ENCODE data around the gene RALGAPA2.

The RALGAPA2 gene

GRCh38 chr20:20568604-20569205 is 143.7 kb downstream of the RALGAPA2 start:
- no peaks in the 10 kb centered on the region for H3K27me3 ChIP-seq (ENCODE audit: control insufficient read depth in 2 of 2, insufficient read depth in 2 of 2, low read length in 2 of 2)
- no peaks in the 10 kb centered on the region for H3K9me3 ChIP-seq (ENCODE audit: control insufficient read depth in 2 of 2, low read length in 2 of 2)
- H3K9ac ChIP-seq (ENCODE audit: low read depth in 1 of 2, low read length in 2 of 2): no peak overlapping the region
- H3K4me3 ChIP-seq (ENCODE audit: low read length in 2 of 2): no peak overlapping the region
- no peaks in the 10 kb centered on the region for H3K4me1 ChIP-seq (ENCODE audit: control insufficient read depth in 2 of 2, insufficient read depth in 2 of 2, low read length in 2 of 2)
- peaks cover 21 to 32% of the 10 kb centered on the region in 2 donors for H3K36me3 ChIP-seq (ENCODE audit: control insufficient read depth in 2 of 2, insufficient read depth in 2 of 2, low read length in 2 of 2)
- no peak overlapping the region for H3K27ac ChIP-seq (ENCODE audit: low read depth in 2 of 2, low read length in 2 of 2)

- H3K27me3 ChIP-seq (ENCODE audit: control insufficient read depth in 2 of 2, insufficient read depth in 2 of 2, low read length in 2 of 2): no peaks in the 10 kb centered on the region
- H3K4me3 ChIP-seq (ENCODE audit: low read length in 2 of 2): no peak overlapping the region
- H3K27ac ChIP-seq (ENCODE audit: low read depth in 2 of 2, low read length in 2 of 2): no peak overlapping the region
- peaks cover 13 to 22% of the 10 kb centered on the region in 2 donors for H3K36me3 ChIP-seq (ENCODE audit: control insufficient read depth in 2 of 2, insufficient read depth in 2 of 2, low read length in 2 of 2)
- no peak overlapping the region for H3K9ac ChIP-seq (ENCODE audit: low read depth in 1 of 2, low read length in 2 of 2)
- H3K4me1 ChIP-seq (ENCODE audit: control insufficient read depth in 2 of 2, insufficient read depth in 2 of 2, low read length in 2 of 2): no peaks in the 10 kb centered on the region
- H3K9me3 ChIP-seq (ENCODE audit: control insufficient read depth in 2 of 2, low read length in 2 of 2): no peaks in the 10 kb centered on the region
Observed at GRCh38 chr20:20567712-20568111, 144.7 kb downstream of the RALGAPA2 start.

GRCh38 chr20:20566516-20566915 is 145.9 kb downstream of the RALGAPA2 start:
- no peaks in the 10 kb centered on the region for H3K4me1 ChIP-seq (ENCODE audit: control insufficient read depth in 2 of 2, insufficient read depth in 2 of 2, low read length in 2 of 2)
- H3K4me3 ChIP-seq (ENCODE audit: low read length in 2 of 2): no peak overlapping the region
- no peak overlapping the region for H3K27ac ChIP-seq (ENCODE audit: low read depth in 2 of 2, low read length in 2 of 2)
- no peaks in the 10 kb centered on the region for H3K27me3 ChIP-seq (ENCODE audit: control insufficient read depth in 2 of 2, insufficient read depth in 2 of 2, low read length in 2 of 2)
- no peak overlapping the region for H3K9ac ChIP-seq (ENCODE audit: low read depth in 1 of 2, low read length in 2 of 2)
- H3K9me3 ChIP-seq (ENCODE audit: control insufficient read depth in 2 of 2, low read length in 2 of 2): no peaks in the 10 kb centered on the region
- peaks cover 6 to 17% of the 10 kb centered on the region in 2 donors for H3K36me3 ChIP-seq (ENCODE audit: control insufficient read depth in 2 of 2, insufficient read depth in 2 of 2, low read length in 2 of 2)

GRCh38 chr20:20564279-20564678 is 148.2 kb downstream of the RALGAPA2 start:
- no peaks in the 10 kb centered on the region for H3K9me3 ChIP-seq (ENCODE audit: control insufficient read depth in 2 of 2, low read length in 2 of 2)
- no peaks in the 10 kb centered on the region for H3K4me1 ChIP-seq (ENCODE audit: control insufficient read depth in 2 of 2, insufficient read depth in 2 of 2, low read length in 2 of 2)
- H3K9ac ChIP-seq (ENCODE audit: low read depth in 1 of 2, low read length in 2 of 2): no peak overlapping the region
- peaks cover 3 to 17% of the 10 kb centered on the region in 2 donors for H3K36me3 ChIP-seq (ENCODE audit: control insufficient read depth in 2 of 2, insufficient read depth in 2 of 2, low read length in 2 of 2)
- no peaks in the 10 kb centered on the region for H3K27me3 ChIP-seq (ENCODE audit: control insufficient read depth in 2 of 2, insufficient read depth in 2 of 2, low read length in 2 of 2)
- no peak overlapping the region for H3K27ac ChIP-seq (ENCODE audit: low read depth in 2 of 2, low read length in 2 of 2)
- no peak overlapping the region for H3K4me3 ChIP-seq (ENCODE audit: low read length in 2 of 2)

GRCh38 chr20:20562507-20562906 is 149.9 kb downstream of the RALGAPA2 start:
- peaks cover 3 to 18% of the 10 kb centered on the region in 2 donors for H3K36me3 ChIP-seq (ENCODE audit: control insufficient read depth in 2 of 2, insufficient read depth in 2 of 2, low read length in 2 of 2)
- no peak overlapping the region for H3K27ac ChIP-seq (ENCODE audit: low read depth in 2 of 2, low read length in 2 of 2)
- H3K9me3 ChIP-seq (ENCODE audit: control insufficient read depth in 2 of 2, low read length in 2 of 2): no peaks in the 10 kb centered on the region
- H3K27me3 ChIP-seq (ENCODE audit: control insufficient read depth in 2 of 2, insufficient read depth in 2 of 2, low read length in 2 of 2): no peaks in the 10 kb centered on the region
- no peaks in the 10 kb centered on the region for H3K4me1 ChIP-seq (ENCODE audit: control insufficient read depth in 2 of 2, insufficient read depth in 2 of 2, low read length in 2 of 2)
- H3K4me3 ChIP-seq (ENCODE audit: low read length in 2 of 2): no peak overlapping the region
- H3K9ac ChIP-seq (ENCODE audit: low read depth in 1 of 2, low read length in 2 of 2): no peak overlapping the region

GRCh38 chr20:20561841-20562240 is 150.6 kb downstream of the RALGAPA2 start:
- Histone ChIP-seq H3K4me1 (ENCODE audit: control insufficient read depth in 2 of 2, insufficient read depth in 2 of 2, low read length in 2 of 2) (no peaks in the 10 kb centered on the region), H3K9me3 (ENCODE audit: control insufficient read depth in 2 of 2, low read length in 2 of 2) (no peaks in the 10 kb centered on the region), H3K9ac (ENCODE audit: low read depth in 1 of 2, low read length in 2 of 2) (no peak overlapping the region), H3K27ac (ENCODE audit: low read depth in 2 of 2, low read length in 2 of 2) (no peak overlapping the region), H3K4me3 (ENCODE audit: low read length in 2 of 2) (no peak overlapping the region), H3K27me3 (ENCODE audit: control insufficient read depth in 2 of 2, insufficient read depth in 2 of 2, low read length in 2 of 2) (no peaks in the 10 kb centered on the region), H3K36me3 (ENCODE audit: control insufficient read depth in 2 of 2, insufficient read depth in 2 of 2, low read length in 2 of 2) (peaks cover 3 to 19% of the 10 kb centered on the region in 2 donors)

- Histone ChIP-seq H3K9ac (ENCODE audit: low read depth in 1 of 2, low read length in 2 of 2) (no peak overlapping the region), H3K27ac (ENCODE audit: low read depth in 2 of 2, low read length in 2 of 2) (no peak overlapping the region), H3K27me3 (ENCODE audit: control insufficient read depth in 2 of 2, insufficient read depth in 2 of 2, low read length in 2 of 2) (no peaks in the 10 kb centered on the region), H3K4me1 (ENCODE audit: control insufficient read depth in 2 of 2, insufficient read depth in 2 of 2, low read length in 2 of 2) (no peaks in the 10 kb centered on the region), H3K9me3 (ENCODE audit: control insufficient read depth in 2 of 2, low read length in 2 of 2) (no peaks in the 10 kb centered on the region), H3K4me3 (ENCODE audit: low read length in 2 of 2) (no peak overlapping the region), H3K36me3 (ENCODE audit: control insufficient read depth in 2 of 2, insufficient read depth in 2 of 2, low read length in 2 of 2) (peaks cover 7 to 18% of the 10 kb centered on the region in 2 donors)
Observed at GRCh38 chr20:20561172-20561571, 151.3 kb downstream of the RALGAPA2 start.

GRCh38 chr20:20557406-20557805 is 155.0 kb downstream of the RALGAPA2 start:
- H3K9ac ChIP-seq (ENCODE audit: low read depth in 1 of 2, low read length in 2 of 2): no peak overlapping the region
- no peaks in the 10 kb centered on the region for H3K4me1 ChIP-seq (ENCODE audit: control insufficient read depth in 2 of 2, insufficient read depth in 2 of 2, low read length in 2 of 2)
- no peaks in the 10 kb centered on the region for H3K27me3 ChIP-seq (ENCODE audit: control insufficient read depth in 2 of 2, insufficient read depth in 2 of 2, low read length in 2 of 2)
- H3K36me3 ChIP-seq (ENCODE audit: control insufficient read depth in 2 of 2, insufficient read depth in 2 of 2, low read length in 2 of 2): peaks cover 6 to 13% of the 10 kb centered on the region in 2 donors
- H3K4me3 ChIP-seq (ENCODE audit: low read length in 2 of 2): no peak overlapping the region
- H3K9me3 ChIP-seq (ENCODE audit: control insufficient read depth in 2 of 2, low read length in 2 of 2): no peaks in the 10 kb centered on the region
- no peak overlapping the region for H3K27ac ChIP-seq (ENCODE audit: low read depth in 2 of 2, low read length in 2 of 2)

GRCh38 chr20:20555838-20556237 is 156.6 kb downstream of the RALGAPA2 start:
- Histone ChIP-seq H3K27ac (ENCODE audit: low read depth in 2 of 2, low read length in 2 of 2) (no peak overlapping the region), H3K9me3 (ENCODE audit: control insufficient read depth in 2 of 2, low read length in 2 of 2) (no peaks in the 10 kb centered on the region), H3K4me1 (ENCODE audit: control insufficient read depth in 2 of 2, insufficient read depth in 2 of 2, low read length in 2 of 2) (peaks cover 0 to 9% of the 10 kb centered on the region in 2 donors), H3K27me3 (ENCODE audit: control insufficient read depth in 2 of 2, insufficient read depth in 2 of 2, low read length in 2 of 2) (no peaks in the 10 kb centered on the region), H3K36me3 (ENCODE audit: control insufficient read depth in 2 of 2, insufficient read depth in 2 of 2, low read length in 2 of 2) (peaks cover 6 to 13% of the 10 kb centered on the region in 2 donors), H3K4me3 (ENCODE audit: low read length in 2 of 2) (no peak overlapping the region), H3K9ac (ENCODE audit: low read depth in 1 of 2, low read length in 2 of 2) (no peak overlapping the region)

- H3K36me3 ChIP-seq (ENCODE audit: control insufficient read depth in 2 of 2, insufficient read depth in 2 of 2, low read length in 2 of 2): peaks cover 6 to 9% of the 10 kb centered on the region in 2 donors
- no peak overlapping the region for H3K9ac ChIP-seq (ENCODE audit: low read depth in 1 of 2, low read length in 2 of 2)
- H3K4me3 ChIP-seq (ENCODE audit: low read length in 2 of 2): no peak overlapping the region
- no peak overlapping the region for H3K27ac ChIP-seq (ENCODE audit: low read depth in 2 of 2, low read length in 2 of 2)
- peaks cover 0 to 9% of the 10 kb centered on the region in 2 donors for H3K4me1 ChIP-seq (ENCODE audit: control insufficient read depth in 2 of 2, insufficient read depth in 2 of 2, low read length in 2 of 2)
- H3K9me3 ChIP-seq (ENCODE audit: control insufficient read depth in 2 of 2, low read length in 2 of 2): no peaks in the 10 kb centered on the region
- no peaks in the 10 kb centered on the region for H3K27me3 ChIP-seq (ENCODE audit: control insufficient read depth in 2 of 2, insufficient read depth in 2 of 2, low read length in 2 of 2)
Observed at GRCh38 chr20:20554951-20555350, 157.5 kb downstream of the RALGAPA2 start.
